CD4-positive, alpha-beta T cell treated with Interferon alpha-2 for 1 hour (primary cell): Measurements from ENCODE around the gene TMEM87B.
"Not testable (repeated sequence)": the region's sequence is repeated elsewhere in the genome, so short reads cannot be mapped to it uniquely, and the experiment has no call there.

ENCODE experiments used
- DNase-seq, 2 donors: peaks; one replicate each; pipeline ENCODE4 v3.0.0-alpha.2; 2020 to 2022

TMEM87B gene

GRCh38 chr2:112075490-112076260 is 20.6 kb downstream of the TMEM87B start:
- no peak for DNase-seq

DNA sequence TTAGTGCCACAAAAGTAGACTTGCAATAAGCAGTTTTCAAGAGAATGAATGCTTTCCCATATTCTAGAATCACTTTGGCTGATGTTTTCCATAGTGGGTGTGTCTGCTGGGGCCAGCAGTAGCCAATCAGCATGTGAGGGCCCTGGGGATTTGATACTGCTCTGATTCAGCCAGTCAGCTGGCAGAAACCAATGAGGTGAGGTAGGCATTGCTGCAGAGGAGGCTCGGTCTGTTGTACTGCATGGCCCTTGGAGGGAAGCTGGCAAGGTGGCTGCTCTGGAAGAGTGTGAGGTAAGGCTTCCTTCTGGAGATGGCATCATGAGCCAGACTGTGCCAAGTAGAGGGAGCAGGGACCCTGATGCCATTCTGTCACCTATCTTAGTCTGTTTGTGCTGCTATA is 22.7 kb downstream of the TMEM87B start:
- DNase-seq: no peak

DNA sequence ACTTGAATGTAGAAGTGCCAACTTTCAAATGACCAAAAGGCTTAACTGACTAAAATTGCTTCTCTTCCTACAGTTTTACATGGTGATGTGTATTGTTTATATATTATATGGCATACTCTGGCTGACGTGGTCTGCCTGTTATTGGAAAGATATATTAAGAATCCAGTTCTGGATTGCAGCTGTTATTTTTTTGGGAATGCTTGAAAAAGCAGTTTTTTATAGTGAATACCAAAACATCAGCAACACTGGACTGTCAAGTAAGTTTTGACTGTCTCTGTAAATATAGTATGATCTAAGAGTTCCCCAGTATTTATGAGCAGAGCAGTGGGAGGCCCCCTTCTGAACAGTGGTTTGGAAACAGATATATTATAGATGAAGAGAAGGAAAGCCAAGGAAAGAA is 26.2 kb downstream of the TMEM87B start:
- DNase-seq: no peak

DNA sequence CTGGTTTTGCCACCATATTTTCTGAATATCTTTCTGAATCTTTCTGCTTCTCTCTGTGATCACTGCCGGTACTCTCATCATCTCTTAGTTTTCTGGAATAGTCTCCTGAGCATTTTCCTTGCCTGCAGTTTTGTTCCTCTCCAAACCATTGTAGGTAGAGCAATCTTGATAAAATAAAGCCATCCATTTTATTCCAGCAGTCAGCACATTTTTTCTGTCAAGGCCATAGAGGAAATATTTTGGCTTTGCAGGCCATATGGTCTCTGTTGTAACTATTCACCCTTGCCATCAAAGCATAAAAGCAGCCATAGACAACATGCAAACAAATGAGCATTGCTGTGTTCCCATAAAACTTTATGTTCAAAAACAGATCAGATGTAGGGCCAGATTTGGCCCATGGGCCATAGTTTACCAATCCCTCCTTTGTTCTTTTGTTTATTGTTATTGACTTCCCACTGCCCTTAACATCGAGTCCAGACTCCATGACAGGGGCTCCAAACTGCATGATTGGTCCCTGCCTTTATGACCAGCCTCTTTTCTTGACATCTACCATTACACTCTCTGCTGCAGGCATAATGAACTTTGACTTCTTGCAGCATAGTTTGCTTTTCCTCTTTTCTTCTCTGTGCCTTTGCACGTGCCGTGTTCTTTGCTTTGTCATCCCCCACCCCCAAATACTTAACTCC is 29.8 kb downstream of the TMEM87B start:
- no peak for DNase-seq

DNA sequence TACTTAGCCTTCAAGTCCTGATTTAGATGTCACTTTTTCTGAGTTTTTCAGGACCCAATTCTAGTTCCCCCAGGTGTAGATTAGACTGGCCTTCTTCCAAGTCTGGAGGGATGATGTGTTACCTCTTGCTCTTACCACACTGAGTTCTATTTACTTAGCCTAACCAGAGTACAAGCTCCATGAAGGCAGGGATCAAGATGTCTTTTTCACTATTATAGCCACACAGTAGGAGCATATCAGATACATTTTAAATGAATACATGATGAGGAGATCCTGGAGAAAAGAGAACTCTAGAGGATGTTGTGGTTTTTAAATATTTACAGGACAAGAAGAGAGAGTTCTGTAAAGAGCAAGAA is 30.3 kb downstream of the TMEM87B start:
- DNase-seq: no peak

GRCh38 chr2:112085916-112086669 is 31.0 kb downstream of the TMEM87B start:
- DNase-seq: no peak

- peak in 1 of 2 donors; percentile 50 for DNase-seq
Measured at GRCh38 chr2:112087346-112088020, 32.4 kb downstream of the TMEM87B start.

DNA sequence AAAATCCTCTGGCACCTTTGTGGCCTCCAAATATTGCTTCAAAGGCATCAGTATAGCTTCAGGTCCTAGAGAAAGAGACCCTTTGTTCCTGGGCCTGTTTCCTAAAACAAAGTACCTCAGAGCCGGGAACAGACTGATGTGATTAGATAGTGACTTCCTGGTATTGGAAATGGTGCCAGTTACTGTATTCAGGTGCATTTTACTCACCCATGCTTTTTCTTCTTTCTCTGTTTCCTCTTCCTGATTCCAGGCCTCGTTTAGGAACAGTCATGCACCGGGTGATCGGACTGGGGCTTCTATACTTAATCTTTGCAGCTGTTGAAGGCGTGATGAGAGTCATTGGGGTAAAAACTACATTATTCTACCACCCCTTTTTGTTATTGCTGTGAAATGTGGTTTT is 34.3 kb downstream of the TMEM87B start:
- no peak for DNase-seq

DNA sequence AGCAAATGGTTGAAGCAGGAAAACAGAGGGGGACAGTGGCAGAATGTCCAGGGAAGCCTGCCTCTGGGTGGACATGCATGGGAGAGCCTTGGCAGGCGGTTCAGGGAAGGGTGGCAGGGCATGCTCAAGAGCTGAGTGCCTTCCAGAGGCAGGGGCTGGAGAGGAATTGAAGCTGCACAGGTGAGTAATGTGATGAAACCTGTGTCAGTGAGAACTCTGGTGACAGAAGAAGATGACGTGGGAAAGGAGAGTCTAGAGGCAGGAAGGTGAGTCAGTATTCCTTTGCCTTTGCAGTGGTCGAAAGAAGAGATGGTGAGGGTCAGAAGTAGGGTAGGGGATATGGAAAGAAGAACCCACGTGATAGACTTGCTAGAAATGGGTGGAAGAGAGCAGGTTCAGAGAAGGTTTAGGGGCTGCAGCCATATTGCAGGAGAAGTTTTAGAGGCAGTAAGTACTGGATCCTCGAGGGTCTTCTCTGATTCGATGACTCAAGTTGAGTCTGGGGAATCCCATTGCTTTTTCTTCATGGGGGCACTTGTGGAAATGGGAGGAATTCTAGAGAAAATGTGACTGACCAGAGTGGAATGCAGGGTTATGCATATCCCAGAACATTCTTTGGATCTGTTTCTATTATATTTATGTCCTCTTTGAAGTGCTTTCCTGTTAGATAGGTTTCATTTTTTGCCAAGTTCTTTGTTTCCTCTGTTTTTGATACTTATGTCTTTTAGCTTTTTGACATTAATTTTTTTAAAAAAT is 37.4 kb downstream of the TMEM87B start:
- DNase-seq: no peak

GRCh38 chr2:112093216-112093615 is 38.1 kb downstream of the TMEM87B start:
- no peak for DNase-seq

DNA sequence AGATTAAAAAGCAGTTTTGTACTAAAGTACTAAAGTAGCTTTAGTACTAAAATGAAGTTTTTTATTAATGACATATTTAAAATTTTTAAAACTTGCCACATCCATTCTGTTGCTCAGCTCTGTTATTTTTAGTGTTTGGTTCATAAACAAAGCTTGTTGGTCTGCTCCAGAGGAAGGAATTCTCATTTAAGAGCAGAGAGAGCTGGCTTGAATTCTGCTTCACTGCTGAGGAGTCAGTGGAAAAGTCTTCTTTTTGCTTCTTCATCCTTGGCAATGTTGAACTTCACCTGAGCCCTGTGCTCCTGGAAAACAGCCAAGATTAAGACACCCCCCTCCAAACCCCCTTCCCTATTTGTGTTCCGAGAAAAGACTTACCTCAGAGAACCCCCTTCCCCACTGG is 40.6 kb downstream of the TMEM87B start:
- DNase-seq: no peak

DNA sequence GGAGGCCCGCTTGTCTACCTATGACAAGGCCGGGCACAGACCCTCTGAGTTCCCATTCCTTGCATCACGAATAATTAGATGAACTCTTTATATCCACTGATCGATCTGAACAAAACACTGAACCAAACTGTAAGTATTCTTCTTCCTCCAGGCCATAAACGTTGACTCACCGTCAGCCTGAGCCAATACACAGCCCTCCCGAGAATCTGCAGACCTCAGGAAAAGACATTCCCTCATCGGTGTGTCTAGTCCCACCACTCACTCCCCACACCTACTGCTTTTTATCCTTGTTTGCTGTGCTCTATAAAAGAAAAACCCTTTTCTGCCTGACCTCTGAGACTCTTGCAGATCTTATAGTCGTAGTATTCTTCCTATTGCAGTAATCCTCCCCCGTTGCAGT is 41.0 kb downstream of the TMEM87B start:
- no peak for DNase-seq

- DNase-seq: no peak
Measured at GRCh38 chr2:112108178-112108832, 53.2 kb downstream of the TMEM87B start.

DNA sequence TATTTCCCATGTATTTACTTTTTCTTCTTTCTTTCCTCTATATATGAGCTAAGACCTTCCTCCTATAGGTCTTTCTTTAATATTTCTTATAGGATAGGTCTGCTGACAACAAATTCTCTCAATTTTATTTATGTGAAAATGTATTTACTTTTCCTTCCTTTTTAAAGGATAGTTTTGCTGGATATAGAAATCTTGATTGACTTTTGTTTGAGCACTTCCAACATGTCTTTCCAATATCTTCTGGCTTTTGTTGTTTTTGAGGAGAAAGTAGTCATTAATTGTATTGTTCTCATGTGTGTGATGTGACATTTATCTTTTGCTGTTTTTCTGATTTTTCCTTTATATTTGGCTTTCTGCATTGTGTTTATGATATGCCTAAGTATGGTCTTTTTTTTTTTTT is 54.2 kb downstream of the TMEM87B start:
- DNase-seq: no peak

DNA sequence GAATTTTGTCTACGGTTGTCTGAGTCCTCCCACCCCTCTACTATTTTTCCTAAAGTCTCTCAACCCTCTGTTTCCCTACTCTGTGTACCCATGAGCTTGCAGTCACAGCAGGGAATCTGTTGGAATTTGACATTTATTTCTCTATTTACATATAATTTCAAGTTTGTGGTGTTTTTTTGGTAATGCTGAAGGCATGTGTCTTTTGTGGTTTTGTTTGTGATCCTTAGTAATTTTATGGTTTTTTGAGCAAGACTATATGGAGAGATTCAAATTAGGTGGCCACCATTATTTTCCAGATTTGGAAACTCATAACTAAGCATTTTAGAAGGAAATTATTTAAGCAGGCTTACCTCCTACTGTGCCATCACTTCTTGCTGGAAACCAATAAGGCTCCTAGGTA is 55.9 kb downstream of the TMEM87B start:
- no peak for DNase-seq

GRCh38 chr2:112113354-112113753 is 58.3 kb downstream of the TMEM87B start:
- DNase-seq: not testable (repeated sequence)

- no peak for DNase-seq
Measured at GRCh38 chr2:112118148-112118547, 63.1 kb downstream of the TMEM87B start.

DNA sequence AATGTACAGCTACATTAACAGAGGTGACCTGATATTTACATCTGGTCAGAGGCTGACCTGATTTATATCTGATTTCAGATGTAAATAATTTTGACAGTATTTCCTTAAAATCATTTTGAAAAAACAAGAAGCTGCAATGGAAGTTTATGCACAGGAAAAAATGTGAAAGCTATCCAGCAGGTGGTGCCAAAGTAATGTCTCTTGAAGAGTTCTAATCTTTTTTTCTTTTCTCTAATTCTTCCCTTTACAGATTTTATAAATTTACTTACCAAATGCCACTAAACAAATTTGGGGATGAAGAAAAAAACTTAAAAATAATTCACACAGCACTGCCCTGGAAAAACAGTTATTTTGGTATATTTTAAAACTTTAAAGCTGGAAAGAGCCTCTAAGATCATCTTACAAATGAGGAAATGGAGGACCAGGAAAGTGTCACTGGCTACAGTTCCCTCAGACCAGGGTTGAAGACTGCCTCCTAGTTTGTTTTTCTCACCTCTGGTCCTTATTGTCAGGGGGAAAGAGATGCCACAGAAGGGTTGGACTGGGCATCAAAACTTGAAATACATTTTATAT is 66.7 kb downstream of the TMEM87B start:
- DNase-seq: peak; percentile 35 to 69

DNA sequence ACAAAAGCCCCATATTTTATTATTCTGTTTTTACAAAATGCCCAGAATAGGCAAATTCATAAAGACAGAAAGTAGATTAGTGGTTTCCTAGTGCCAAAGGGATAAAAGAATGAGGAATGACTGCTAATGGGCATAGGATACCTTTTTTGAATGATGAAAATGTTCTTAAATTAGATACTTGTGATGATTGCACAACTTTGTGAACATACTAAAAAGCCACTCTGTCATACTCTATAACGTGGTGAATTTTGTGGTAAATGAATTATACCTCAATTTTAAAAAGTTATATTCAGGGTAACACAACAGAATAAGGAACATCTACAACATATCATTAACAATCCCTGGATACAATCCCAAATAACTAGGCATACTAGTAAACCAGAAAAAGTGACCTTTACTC is 74.0 kb downstream of the TMEM87B start:
- no peak for DNase-seq

DNA sequence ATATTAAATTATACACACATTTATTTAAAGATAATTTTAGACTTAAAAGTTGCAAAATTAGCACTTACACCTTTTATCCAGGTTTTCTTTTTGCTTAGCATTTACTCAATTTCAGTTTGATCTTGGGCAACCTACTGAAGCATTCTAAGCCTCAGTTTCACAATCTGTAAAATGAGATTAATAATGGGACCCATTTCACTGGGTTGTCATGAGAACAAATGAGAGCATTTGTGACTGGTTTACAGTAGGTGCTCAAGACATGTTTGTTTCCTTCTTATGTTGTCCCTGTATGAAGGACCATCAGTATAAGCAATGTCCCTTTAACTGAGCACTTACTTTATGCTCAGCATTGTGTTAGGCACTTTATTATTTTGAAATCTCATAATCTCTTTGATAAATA is 78.3 kb downstream of the TMEM87B start:
- no peak for DNase-seq

- no peak for DNase-seq
Measured at GRCh38 chr2:112134120-112134519, 79.1 kb downstream of the TMEM87B start.

- no peak for DNase-seq
Measured at GRCh38 chr2:112136096-112136495, 81.0 kb downstream of the TMEM87B start.
